Cerebellar cortex (tissue), 1 donor: ENCODE measurements around the gene CSTB.
A peak's percentile ranks its signal among the peaks of the same experiment; 100 is the strongest.
"Not testable (repeated sequence)": the region's sequence is repeated elsewhere in the genome, so short reads cannot be mapped to it uniquely, and the experiment has no call there.

Source experiments
- DNase-seq: peaks from one replicate; pipeline ENCODE4 v3.0.0-alpha.2; 2015; ENCODE audit warnings: low spot score

Gene CSTB

DNA sequence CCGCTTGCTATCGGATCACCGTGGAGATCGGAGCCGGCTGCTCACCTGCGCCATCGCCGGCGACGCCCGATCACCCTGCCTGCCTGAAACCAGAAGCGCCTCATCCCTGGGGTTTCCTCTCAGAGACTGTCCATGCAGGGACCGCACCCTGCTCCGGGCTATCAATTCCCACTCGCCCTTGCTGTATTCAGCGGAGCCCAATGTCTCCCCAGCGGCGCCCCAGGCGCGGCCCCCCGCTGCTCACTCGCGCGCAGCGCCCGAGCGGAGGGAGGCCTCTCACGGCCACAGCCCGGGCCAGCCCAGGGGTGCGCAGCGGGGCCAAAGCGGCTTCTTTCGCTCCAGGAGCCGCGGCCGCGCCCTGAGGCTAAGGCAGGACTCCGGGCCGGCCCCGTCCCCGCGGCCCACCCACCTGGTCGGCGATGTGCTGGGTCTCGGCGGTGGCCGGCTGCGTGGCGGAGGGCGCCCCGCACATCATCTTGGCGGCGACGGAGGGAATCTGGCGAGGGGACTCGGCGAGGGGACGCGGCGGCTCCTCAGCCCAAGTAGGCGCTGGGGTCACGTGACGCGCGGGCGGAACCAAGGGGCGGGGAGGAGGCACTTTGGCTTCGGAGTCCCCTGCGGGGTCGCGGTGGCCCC lies at the start of gene CSTB:
TSS of gene CSTB (minus strand) at position 514 of the 636 bp plus-strand sequence. CDS start at position 475, 39 bp downstream.
- DNase-seq = peak; percentile 76

- DNase-seq = no peak
Observed at GRCh38 chr21:43825242-43825935, 49.3 kb upstream of the CSTB start.

GRCh38 chr21:43824333-43825241 lies 48.5 kb upstream of the CSTB start:
- DNase-seq = no peak

- not testable (repeated sequence) for DNase-seq
Observed at GRCh38 chr21:43822741-43823140, 46.6 kb upstream of the CSTB start.

DNA sequence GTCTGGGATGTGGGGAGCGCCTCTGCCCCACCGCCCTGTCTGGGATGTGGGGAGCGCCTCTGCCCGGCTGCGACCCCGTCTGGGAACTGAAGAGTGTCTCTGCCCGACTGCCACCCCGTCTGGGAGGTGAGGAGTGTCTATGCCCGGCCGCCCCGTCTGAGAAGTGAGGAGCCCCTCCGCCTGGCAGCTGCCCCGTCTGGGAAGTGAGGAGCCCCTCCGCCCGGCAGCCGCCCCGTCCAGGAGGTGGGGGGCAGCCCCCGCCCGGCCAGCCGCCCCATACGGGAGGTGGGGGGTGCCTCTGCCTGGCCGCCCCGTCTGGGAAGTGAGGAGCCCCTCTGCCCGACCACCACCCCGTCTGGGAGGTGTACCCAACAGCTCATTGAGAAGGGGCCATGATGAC lies 46.1 kb upstream of the CSTB start:
- not testable (repeated sequence) for DNase-seq

DNA sequence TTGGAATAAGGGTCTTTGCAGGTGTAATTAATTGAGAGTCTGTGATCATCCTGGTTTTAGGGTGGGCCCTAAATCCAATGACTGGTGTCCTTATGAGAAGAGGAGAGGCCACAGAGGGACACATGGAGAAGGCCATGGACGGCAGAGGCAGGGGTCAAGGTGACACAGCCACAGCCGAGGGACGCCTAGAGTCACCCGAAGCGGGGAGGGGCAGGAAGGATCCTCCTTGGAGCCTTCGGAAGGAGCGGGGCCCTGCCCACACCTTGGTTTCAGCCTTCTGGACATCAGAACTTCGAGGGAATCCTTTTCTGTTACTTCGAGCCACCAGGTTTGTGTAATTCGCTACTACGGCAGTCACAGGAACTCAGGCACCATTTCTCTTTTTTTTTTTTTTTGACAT lies 44.4 kb upstream of the CSTB start:
- DNase-seq = no peak

- no peak for DNase-seq
Observed at GRCh38 chr21:43819511-43820405, 43.6 kb upstream of the CSTB start.

GRCh38 chr21:43818685-43819084 lies 42.6 kb upstream of the CSTB start:
- no peak for DNase-seq

DNA sequence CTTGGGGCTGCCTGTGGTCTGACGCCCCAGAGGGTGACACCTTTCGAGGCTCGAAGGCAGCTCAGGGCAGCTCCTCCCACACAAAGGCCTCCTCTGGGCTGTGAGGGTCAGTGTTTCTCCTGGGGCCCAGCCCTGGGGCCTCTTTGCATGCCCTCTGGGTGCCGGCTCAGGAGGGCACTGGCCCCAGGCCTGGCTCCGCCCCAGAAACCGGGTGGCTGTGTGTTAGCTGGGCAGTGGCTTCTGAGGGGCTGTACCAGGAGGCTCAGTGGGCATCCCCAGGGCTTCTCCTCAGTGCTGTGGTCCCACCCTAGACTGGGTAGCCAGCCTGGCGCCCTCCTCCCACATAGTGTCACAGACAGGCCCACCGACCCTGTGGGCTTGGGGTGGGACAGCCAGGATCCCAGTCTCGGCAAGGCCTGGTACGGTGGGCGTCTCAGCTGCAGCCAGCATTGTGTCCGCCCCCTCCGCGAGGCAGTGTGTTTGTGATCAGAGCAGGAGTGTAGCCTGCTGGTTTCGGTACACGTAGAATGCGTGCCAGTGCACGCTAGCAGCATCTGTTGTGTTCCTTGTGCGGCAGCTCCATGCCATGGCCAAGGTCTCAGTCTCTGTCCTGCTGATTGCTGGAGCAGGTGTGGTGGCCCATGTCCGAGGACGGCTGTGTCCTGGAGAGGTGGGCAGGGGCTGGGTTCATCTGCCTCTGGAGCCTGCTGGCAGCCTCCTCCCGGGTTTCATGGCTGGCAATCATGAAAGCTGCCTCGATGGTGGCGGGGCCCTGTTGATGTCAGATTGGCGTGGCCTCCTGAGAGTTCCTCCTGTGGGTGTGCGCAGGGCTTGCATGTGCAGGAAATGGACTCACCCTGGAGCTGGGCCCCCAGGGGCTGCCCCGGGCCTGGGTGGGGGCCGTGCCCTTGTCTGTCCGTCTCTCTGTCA lies 41.3 kb upstream of the CSTB start:
- DNase-seq = no peak

- no peak for DNase-seq
Observed at GRCh38 chr21:43816611-43817071, 40.5 kb upstream of the CSTB start.

GRCh38 chr21:43815991-43816390 lies 39.9 kb upstream of the CSTB start:
- DNase-seq = no peak

- DNase-seq = no peak
Observed at GRCh38 chr21:43815107-43815613, 39.1 kb upstream of the CSTB start.

DNA sequence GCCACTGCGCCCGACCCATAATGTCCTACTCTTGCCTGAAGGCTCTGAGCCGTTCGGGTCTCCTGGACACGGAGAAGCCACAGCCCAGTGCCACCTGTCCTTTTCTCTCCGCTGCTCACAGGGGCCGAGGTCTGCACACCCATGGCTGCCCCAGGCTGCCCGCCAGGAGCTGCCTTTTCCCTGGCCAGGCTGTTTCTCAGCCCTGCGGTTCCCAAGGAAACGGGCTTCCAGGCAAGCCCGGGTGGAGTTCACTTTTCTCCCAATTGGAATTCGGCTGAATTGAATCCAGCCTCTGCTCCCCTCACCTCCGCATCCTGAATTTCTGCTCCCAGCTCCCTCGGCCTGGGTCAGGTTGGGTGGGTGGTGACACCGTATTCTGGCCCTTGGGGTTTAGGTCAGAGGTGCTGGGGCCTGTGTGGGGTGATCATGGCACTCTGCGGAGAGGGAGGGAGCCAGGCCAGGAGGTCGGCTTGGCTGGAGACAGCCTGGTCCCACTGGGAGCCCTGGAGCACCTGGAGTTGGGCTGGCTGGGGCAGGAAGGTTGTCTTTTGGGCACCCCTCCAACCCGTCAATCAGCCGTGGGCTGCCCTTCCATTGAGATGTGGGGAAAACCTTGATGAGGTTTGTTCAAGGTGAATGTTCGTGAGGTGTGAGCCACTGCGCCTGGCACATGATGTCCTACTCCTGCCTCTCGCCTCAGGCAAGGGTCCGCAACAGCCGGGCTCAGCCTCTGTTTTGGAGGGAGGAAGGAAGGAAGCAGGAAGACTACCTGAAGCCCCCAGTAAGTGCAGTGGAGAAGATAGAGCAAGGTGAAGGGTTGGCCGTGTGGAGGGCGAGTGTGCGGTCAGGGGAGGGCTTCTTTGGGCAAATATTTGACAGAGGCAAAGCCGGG lies 38.4 kb upstream of the CSTB start:
- DNase-seq = no peak

DNA sequence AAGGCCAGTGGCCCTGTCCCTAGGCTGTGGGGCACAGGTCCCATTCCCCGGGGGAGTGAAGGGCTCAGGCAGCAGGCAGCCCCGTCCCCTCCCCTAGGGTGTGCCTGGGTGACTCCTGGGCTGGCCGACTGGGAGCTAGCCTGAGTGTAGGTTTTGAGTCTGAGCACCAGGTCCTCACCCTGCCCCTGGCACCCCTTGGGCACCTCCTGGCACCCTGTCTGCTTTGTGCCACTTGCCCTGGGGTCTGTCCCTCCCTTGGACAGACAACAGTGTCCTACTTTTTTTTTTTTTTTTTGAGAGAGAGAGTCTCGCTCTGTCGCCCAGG lies 37.5 kb upstream of the CSTB start:
- DNase-seq = no peak

DNA sequence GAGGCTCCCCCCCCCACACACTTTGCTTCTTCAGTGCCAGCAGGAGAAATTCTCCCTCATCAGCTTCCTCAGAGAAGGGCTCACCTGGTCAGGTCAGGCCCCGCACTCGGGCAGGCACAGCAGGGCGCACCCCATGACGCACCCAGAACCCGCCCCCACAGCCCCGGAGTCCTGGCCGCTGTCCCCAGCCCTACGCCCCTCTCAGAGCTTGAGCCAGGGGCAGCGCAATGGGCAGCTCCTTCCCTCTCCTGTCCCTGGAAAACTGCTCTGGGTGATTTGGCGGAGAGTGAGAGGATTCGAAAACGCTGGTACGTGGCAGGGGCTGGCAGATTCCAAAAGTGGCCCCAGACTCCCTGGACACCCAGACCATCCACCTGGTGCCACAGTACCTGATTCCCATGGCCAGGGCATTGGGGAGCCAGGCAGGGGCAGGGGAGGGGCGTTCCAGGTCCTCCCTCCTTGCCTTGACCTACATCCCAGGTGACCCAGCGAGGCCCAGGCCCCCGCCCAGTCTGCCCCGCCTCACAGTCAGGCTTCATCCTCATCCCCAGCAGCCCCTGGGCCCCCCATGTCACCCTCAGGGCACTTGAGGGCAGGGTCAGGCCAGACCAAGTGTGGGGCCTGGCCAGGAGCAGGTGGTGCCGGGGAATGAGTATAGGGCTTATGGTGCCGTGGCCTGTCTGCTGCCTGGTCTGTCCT lies 37.0 kb upstream of the CSTB start:
- no peak for DNase-seq

DNA sequence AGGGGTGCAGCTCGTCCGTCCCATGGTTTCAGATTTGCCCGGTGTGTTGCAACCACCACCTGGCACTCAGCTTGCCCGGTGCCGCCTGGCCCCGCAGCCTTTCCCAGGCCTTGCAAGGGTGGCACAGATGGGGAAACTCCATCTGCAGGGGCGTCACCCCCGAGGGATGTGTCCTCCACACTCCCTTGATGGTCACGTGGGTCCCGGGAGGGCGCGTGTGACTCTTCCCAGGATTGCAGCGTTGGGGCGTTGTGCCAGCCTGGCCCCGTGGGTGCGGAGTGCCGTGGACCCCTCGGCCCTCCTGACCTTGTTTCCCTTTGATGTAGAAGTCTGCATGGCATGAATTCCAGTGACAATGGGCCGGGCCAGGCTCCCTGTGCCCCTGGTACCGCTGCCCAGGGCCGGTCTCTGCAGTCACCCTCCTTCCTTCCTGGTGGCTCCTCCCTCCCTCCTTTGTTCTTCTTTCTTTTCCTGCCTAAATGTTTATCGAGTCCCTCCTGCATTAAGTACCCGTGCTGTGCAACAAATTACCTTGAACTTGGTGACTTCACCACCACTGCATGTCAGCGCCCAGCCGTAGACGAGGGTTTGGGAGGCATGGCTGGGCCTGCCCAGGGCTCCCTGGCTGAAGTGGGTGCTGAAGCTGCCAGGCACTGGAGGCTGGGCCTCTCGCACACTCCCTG lies 36.2 kb upstream of the CSTB start:
- no peak for DNase-seq

DNA sequence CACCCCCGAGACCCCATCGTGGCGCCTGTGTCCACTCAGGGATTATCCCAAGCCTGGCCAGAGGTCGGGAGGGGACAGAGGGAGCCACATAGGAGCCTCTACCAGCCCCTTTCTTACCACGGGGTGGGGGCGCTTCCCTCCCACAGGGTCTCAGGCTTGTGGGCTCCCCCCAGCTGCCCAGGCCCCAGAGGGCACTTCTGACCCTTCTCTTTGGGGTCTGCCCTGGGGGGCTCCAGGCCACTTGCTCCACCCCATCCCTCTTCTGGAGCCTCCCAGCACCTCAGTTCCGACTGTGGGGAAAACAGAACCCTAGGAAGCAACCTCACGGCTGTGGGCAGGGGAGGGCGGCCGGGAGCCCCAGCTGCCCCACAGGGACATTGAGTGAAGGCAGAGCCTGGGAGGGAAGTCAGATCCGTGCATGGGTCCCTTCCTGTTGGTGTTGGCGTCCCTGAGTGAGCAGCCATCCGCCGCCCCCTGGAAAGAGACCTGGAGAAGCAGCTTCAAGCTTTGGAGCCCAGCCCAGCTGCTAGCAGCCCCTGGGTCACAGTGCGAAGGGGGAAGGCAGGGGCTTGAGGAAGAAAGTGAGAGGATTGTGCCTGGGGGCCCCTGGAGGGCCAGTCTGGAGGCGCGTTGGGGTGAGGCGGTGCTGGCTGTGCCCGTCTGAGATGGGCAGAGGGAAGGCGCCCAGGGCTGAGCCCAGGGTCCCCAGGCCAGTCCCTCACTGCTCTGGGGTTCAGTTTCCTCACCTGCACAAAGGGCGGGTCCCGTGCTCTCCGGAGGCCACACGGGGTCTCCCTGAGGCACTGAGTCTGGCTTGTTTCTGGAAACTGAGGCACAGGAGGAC lies 35.4 kb upstream of the CSTB start:
- DNase-seq = no peak
